Eye (tissue), 1 donor: ENCODE data around the gene STK24.

Source experiments
- DNase-seq: peaks from one replicate; pipeline ENCODE4 v3.0.0-alpha.2; 2015

The STK24 gene

DNA sequence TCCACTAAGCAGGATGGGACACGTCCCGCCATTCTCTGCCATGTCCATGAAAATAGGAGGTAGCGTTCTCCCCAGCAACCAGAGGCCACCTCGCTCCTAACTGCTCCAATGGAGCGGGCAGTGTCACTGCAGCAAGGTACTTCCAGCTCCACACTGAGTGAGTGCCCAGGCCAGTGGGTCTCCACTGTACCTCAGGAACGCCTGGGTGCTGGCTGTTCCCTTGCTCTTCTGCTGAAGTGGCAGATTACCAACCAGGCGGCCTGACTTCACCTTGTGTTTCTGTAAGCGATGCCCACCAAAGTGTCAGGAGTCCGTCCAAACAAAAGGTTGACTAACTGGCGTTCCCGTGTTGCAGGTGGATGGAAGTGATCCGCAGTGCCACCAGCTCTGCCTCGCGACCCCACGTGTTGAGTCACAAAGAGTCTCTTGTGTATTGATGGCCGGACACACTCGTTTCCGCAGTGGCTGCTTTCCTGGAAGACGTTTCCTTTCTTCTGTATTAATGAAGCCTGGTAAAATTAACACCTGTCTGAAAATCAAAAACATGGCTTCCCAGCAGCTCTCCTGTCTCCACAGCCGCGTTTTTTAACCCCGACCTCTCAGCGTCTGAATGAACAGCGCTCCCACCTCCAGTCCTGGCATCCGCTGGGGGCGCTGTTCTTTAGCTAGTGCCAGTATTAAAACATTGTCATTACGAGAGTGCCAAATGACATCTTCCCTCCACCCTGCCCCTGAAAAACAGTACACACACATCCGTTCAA lies 128.8 kb downstream of the STK24 start:
- DNase-seq: peak; percentile 78

DNA sequence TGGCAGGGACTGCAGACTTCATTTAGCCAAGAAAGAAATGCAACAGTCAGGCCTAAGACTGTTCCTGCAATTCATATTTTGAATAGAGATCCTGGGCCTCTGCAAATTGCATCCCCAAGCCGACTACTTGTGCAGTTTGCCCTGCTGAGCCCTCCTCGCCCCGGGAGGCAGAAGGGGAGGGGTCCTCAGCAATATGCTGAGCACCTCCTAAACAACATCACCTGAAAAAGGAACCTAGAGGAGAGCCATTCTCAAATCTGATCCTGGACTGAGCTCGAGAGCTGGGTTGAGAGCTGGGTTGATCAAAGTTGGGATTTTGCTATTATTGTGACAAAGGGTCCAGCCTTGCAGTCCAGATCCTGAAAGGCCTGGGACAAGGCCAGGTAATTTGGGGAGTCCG lies 129.8 kb downstream of the STK24 start:
- DNase-seq: no peak

- no peak for DNase-seq
Measured at GRCh38 chr13:98446234-98446621, 130.7 kb downstream of the STK24 start.

- DNase-seq: peak; percentile 82
Measured at GRCh38 chr13:98445340-98446233, 131.3 kb downstream of the STK24 start.

DNA sequence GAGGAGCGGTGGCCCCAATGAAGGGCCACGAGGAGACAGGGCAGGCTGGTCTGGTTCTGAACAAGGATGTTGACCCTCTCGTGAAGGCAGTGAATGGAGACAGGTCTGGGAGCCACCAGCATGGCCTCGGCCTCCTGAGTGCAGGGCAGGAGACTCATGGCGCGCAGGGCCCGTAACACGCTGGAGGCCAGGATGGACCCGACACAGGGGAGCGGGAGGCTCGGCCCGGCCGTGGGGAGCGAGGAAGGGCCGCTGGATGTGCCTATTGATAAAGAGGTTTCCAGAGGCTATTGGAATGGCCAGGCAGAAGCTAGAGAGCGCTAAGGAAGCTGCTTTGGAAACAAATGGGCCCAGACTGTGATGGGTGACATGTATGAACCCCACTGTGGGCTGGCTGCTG lies 132.5 kb downstream of the STK24 start:
- DNase-seq: no peak

DNA sequence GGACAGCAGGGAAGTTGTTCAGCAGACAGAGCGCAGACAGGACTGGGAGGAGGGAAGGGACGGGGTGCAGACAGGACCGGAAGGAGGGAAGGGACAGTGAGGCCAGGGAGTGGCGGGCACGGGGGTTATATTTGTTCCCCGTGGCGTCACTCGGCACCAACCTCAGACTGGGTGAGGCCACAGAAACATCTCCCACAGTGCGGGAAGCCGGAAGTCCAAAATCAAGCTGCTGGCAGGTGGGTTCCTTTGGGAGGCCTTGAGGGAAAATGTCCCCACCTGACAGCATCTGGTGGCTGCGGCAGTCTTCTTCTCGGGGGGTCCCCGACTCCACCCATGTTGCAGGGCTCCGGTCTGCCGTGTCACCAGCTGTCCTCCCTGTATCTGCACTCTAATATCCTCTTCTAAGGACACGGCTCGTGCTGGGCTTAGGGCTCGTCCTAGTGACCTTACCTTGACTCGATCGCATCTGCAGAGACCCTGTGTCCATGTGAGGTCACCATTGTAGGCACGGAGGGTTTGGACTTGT lies 133.0 kb downstream of the STK24 start:
- no peak for DNase-seq

GRCh38 chr13:98443329-98443728 lies 133.6 kb downstream of the STK24 start:
- DNase-seq: no peak

DNA sequence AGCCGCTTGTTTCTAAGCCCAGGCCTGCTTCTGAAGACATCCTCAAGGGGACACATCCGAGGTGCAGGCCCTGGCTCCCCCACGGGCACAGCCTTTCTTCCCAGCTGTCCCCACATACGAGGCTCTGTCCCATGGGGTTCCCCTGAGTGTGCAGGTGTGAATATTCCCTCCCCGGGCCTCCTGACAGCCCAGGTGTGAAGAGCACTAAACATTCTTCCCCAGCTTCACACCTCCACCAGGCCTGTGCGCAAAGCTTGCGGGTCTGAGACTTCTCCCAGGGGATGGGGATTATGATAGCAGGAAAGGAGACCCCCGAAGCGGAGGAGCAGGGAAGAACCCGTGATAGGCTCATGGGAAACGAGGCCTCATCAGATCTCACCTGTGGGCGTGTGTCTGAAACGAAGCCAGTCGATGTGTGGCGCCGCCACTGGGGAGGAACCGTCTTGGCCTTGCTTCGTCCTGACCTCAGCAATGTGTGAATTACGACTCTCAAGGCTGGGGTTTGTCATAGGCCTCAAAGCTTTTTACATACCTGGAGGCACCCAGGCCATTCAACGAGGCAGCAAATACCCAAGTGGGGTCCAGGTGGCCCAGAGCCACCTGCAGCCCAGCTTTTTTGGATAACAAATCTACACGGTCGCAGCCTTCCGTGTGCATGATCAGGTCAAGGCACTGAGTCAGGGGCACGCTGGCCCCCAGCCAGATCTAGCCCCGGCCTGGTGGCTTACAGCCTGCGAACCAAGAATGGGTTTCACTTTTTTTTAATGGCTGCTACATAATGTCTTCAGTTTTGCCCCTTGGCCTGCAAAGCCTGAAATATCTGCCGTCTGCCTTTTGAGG lies 134.3 kb downstream of the STK24 start:
- no peak for DNase-seq

DNA sequence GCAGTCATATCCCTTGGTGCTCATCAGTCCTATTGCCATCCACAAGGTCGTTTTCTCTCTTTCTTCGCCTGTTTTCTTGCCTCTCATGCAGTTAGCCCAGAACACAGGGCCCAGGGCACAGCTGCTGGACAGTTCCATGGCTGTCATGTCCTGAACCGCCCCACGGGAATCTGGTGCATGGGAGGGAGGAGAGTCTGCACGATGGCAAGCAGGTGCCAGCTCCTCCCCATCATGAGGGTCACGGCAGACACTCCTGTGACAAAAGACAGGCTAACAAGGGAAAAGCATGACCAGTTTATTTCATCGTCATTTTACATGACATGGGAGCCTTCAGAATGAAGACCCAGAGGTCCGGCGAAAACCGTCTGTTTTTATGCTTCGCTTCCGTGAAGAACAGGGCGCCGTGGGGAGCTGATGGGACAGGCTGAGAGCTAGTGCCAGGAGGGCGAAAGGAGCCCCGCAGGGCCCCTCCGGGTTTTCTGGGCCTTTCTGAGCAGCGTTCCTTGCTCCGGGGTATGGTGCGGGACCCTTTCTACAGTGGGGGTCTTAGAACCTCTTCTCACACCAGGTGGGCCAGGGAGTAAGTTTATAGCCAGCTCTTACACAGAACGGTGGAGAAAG lies 135.7 kb downstream of the STK24 start:
- DNase-seq: no peak

- no peak for DNase-seq
Measured at GRCh38 chr13:98440390-98441055, 136.4 kb downstream of the STK24 start.

DNA sequence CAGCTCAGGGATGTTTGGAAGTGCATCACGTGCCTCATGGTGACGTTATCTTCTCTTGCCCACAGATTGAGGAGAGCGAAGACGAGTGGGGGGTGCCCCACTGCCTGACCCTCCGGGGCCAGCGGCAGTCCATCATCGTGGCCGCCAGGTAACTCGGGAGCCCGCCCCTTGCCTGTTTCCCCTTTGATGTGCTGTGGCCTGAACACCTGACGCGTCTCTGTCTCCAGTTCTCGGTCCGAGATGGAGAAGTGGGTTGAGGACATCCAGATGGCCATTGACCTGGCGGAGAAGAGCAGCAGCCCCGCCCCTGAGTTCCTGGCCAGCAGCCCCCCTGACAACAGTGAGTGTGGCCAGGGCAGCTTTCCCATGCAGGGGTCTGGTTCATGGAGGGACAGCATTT lies 137.0 kb downstream of the STK24 start:
- no peak for DNase-seq

DNA sequence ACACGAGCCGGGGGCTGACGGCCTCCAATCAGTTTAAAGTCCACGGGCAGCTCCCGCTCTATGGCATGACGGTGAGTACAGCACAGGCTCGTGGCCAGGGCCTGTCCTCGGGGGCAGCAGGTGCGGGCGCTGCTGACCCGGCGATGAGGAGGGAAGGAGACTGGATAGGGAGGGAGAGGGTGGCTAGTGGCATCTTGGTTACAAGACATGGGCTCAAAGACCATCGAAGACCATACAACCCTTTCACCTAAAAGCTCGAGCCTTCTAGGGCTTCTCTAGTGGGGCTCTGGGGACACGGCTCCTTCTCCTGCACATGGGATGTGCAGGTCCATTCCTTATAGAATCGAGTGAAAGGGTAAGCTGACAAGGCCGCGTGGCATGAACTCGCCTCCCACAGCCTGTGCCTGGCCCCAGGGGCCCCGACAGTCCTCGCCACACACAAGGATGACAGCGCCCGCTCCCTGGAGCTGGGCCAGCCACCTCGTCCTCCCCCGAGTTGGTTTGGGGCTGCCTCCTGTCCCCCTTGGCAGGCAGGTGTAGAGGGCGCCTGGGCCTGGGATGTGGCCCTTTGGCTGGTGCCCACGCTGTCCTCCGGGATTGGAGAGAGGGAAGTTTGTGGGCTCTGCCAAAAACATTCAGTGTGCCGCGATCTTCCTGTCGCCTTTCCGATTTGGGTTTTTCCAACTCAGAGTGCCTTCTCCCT lies 137.6 kb downstream of the STK24 start:
- DNase-seq: no peak

DNA sequence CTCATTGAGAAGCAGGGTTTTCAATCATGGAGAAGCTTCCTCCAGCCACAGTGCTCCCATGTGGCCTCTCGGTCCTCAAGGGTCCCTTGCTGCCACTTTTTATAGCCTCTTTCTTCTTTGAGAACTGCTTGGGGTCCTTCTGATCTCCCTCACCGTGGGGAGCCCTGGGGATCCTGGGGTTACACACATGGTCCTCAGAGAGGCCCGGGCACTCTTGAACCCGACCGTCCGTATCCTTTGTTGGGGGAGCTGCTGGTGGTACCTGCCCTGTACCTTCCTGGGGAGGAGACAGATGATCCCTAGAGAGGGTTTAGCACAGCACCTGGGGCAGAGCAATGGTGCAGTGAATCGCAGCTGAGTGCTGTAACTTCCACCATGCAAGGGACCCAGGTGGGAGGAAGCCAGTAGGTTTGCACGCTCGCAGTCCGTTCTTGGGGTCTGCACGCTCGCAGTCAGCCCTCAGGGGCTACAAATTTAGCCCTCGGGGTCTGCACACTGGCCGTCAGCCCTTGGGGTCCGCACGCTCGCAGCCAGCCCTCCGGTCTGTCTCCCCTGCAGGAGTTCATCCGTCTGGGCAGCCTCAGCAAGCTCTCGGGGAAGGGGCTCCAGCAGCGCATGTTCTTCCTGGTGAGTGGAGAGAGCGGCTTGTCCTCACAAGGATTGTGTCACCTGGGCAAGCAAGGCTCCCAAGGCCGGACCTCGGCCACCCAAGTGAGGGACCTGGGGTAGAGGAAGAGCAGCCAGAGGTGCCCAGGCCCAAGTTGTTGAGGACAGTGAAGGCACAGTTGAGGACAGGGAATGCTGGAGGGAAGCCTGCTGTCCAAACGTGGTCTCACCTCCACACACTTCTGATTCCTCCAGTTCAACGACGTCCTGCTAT lies 138.4 kb downstream of the STK24 start:
- DNase-seq: no peak

DNA sequence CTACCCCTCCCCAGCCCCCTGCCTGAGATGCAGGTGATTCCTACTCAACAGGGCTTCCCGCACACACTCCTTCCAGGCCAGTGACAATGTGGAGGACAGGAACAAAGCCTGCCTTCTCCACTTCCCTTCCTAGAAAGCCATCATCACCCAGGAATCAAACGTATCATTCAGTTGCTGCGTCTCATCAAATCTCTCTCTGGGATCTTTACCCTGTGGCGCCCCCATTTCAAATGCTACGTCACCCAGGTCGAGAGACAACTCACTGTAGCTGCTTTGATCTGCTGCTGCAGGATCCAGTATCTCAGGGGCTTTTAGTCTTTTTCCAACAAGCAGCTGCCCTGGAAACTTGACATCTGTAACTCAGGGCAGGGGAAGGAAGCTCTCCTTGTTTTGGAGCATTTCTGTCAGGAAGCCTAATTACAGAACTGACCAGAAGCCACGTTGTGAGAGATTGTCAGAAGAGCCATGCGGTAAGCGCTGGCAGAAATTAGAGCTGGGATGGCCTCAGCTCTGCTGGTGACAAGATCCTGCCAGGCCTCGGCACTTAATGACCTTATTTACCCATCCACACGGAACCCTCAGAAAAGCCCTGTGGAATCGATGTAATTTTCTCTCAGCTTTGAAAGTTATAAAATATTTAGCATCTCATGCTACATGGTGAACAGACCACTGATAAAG lies 140.5 kb downstream of the STK24 start:
- DNase-seq: peak; percentile 54

GRCh38 chr13:98435376-98435775 lies 141.5 kb downstream of the STK24 start:
- no peak for DNase-seq

GRCh38 chr13:98434060-98434459 lies 142.8 kb downstream of the STK24 start:
- DNase-seq: no peak

DNA sequence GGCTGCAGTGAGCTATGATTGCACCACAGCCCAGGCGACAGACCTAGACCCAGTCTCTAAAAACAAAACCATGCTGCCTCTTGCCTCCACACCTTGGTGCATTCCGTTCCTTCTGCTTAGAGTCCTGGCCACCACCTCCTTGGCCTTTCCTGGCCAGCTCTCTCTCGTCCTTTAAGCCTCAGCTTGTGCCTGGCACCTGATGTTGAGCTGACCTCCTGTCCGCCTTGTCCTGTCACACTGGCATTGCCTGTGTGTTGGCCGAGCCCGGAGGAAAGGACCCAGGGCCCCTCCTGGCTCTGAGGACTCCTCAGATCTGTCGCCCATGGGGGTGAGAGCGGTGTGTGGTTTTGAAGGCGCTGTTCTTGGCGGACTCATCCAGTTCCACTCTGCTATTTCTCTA lies 143.3 kb downstream of the STK24 start:
- DNase-seq: no peak

- no peak for DNase-seq
Measured at GRCh38 chr13:98432638-98433037, 144.3 kb downstream of the STK24 start.

DNA sequence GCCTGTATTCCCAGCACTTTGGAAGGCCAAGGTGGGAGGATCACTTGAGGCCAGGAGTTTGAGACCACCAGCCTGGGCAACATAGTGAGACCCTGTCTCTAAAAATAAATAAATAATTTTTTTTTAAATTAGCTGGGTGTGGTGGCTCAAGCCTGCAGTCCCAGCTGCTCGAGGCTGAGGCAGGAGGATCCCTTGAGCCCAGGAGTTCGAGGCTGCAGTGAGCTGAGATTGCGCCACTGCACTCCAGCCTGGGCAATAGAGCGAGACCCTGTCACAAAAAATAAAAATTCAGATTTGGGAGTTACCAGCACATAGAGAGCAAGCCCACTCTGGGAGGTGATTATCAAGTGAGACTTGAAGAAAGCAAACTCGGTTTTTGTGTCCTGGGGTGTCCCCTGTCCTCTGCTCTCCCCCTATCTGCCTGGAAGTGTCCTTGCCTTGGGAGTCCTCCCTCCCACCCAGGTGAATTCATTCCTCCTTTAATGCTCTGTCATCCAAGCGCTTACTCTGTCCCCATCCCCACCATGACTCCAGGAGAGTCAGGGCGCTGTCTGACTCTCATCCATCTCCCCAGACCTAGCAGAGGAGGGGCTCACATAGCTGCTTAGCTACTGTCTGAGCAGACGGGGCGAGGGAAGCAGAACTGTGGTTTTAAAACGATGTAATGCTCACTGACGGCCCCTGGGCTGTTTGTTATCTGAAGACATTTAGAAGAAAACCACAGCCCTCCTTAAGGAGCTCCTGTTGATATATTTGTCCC lies 146.8 kb downstream of the STK24 start:
- DNase-seq: no peak
